Uterus (tissue), 4 donors: ENCODE results near the gene PRAMEF8. TPM values are rescaled to one million over a fixed set of nuclear protein-coding genes. Genes with fewer than 3 reads are reported as not detected.
"Not testable (repeated sequence)": the region's sequence is repeated elsewhere in the genome, so short reads cannot be mapped to it uniquely, and the experiment has no call there.

ENCODE experiments used
- DNase-seq, 2 donors: peaks; one replicate each; pipeline ENCODE4 v3.0.0-alpha.2; 2019 to 2020
- H3K27ac ChIP-seq, 2 donors: fragments of 200-600 bp; sonication (generic); 1 replicate in 1 of 2; 2 replicates in 1 of 2; pipeline ENCODE4 v1.5.1; 2016 to 2018
- H3K27me3 ChIP-seq, 2 donors: fragments of 200-600 bp; sonication (generic); one replicate each; pipeline ENCODE4 v1.5.1; 2018 to 2019; ENCODE audit warnings: control low read depth in 1 of 2
- H3K36me3 ChIP-seq, 2 donors: fragments of 200-600 bp; sonication (generic); one replicate each; pipeline ENCODE4 v1.5.1; 2019; ENCODE audit warnings: control low read depth in 1 of 2
- H3K4me1 ChIP-seq, 2 donors: fragments of 200-600 bp; sonication (generic); one replicate each; pipeline ENCODE4 v1.5.1; 2018 to 2019; ENCODE audit warnings: control low read depth in 1 of 2
- H3K4me3 ChIP-seq, 2 donors: fragments of 200-600 bp; sonication (generic); 1 replicate in 1 of 2; 2 replicates in 1 of 2; pipeline ENCODE4 v1.5.1; 2018 to 2019; ENCODE audit warnings: mild to moderate bottlenecking in 1 of 2
- H3K9me3 ChIP-seq, 2 donors: fragments of 200-600 bp; sonication (generic); one replicate each; pipeline ENCODE4 v1.5.1; 2019; ENCODE audit warnings: control low read depth in 1 of 2
- intact Hi-C: fragments of 100-400 bp; cut with DNase I; formaldehyde crosslinking; loops from one replicate; pipeline ENCODE4 v1.15.1; 2023; ENCODE audit warnings: low total_unique reads
- small RNA-seq: library from RNA; depleted of rRNA; stranded (forward); fragments of <200 nt; gene quantifications from one replicate; pipeline ENCODE3, GENCODE V24; 2016
- total RNA-seq, 4 donors: library from RNA; depleted of rRNA in 3 of 4; stranded (reverse); fragments of >200 nt in 3 of 4; gene quantifications; one replicate each; pipeline versions ENCODE4 v1.1.0 to v1.2.4, GENCODE V29; 2014 to 2023
- donor health status: DM: yes; HTN: yes; CAD: no.

The PRAMEF8 gene
- total RNA-seq, 4 donors from 2014 or later: not detected

GRCh38 chr1:13245841-13246553, 38.9 kb downstream of the PRAMEF8 start:
- H3K4me3 ChIP-seq, H3K9me3 ChIP-seq, H3K4me1 ChIP-seq, DNase-seq, intact Hi-C loops, H3K36me3 ChIP-seq, H3K27ac ChIP-seq, H3K27me3 ChIP-seq: not testable (repeated sequence)

- H3K4me1 ChIP-seq, intact Hi-C loops, H3K9me3 ChIP-seq, H3K27me3 ChIP-seq, H3K36me3 ChIP-seq, DNase-seq, H3K27ac ChIP-seq, H3K4me3 ChIP-seq: not testable (repeated sequence)
These were observed 41.2 kb downstream of the PRAMEF8 start for GRCh38 chr1:13243536-13244263.

DNA sequence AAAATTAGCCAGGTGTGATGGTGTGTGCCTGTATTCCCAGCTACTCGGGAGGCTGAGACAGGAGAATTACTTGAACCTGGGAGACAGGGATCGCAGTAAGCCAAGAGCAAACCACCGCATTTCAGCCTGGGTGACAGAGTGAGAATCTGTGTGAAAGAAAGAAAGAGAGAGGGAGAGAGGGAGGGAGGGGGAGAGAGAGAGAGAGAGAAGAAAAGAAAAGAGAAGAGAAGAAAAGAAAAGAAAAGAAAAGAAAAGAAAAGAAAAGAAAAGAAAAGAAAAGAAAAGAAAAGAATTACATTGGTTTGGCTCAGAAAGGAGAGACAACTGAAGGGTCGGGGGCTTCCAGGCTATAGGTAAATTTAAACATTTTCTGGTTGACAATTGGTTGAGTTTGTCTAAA, 45.3 kb downstream of the PRAMEF8 start:
- intact Hi-C loops, DNase-seq, H3K9me3 ChIP-seq, H3K4me1 ChIP-seq, H3K27ac ChIP-seq, H3K27me3 ChIP-seq, H3K36me3 ChIP-seq, H3K4me3 ChIP-seq: not testable (repeated sequence)

- not testable (repeated sequence) for DNase-seq, H3K4me3 ChIP-seq, H3K9me3 ChIP-seq
These were observed 47.4 kb downstream of the PRAMEF8 start for GRCh38 chr1:13237572-13237971.

DNA sequence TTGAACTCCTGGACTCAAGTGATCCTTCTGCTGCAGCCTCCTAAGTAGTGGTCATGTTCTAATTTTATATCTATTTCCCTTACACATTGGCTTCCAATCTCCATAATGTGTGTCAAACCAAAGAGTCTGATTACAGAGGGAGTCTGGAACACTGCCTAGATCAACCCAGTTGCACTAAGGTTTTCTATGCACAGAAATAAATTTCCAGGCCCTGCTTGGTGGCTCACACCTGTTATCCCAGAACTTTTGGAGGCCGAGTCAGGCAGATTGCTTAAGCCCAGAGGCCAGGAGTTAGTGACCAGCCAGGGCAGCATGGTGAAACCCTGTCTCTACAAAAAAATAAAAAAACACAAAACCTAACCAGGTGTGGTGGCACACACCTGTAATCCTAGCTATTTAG, 50.9 kb downstream of the PRAMEF8 start:
- H3K4me3 ChIP-seq, H3K36me3 ChIP-seq, H3K9me3 ChIP-seq, H3K27me3 ChIP-seq, H3K27ac ChIP-seq, DNase-seq, intact Hi-C loops, H3K4me1 ChIP-seq: not testable (repeated sequence)

More at GRCh38 chr1:13237572-13237971, 47.4 kb downstream of the PRAMEF8 start:
- H3K27ac ChIP-seq, H3K4me1 ChIP-seq, intact Hi-C loops, H3K27me3 ChIP-seq, H3K36me3 ChIP-seq: not testable (repeated sequence)

DNA sequence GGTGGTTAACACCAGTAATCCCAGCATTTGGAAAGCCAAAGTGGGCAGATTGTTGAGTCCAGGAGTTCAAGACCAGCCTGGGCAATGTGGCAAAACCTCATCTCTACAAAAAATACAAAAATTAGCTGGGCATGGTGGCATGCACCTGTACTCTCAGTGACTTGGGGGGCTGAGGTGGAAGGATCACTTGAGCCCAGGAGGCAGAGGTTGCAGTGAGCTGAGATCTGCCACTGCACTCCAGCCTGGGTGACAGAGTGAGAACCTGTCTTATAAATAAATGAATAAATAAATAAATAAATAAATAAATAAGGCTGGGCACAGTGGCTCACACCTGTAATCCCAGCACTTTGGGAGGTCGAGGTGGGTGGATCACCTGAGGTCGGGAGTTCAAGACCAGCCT, 52.9 kb downstream of the PRAMEF8 start:
- H3K27ac ChIP-seq, DNase-seq, intact Hi-C loops: not testable (repeated sequence)

More for the DNA sequence above, 52.9 kb downstream of the PRAMEF8 start:
- not testable (repeated sequence) for H3K36me3 ChIP-seq, H3K9me3 ChIP-seq, H3K4me1 ChIP-seq, H3K4me3 ChIP-seq, H3K27me3 ChIP-seq

Small RNAs within 50 kb of the gene (small RNA-seq; reads per million reads assigned to genes)
- gene RNU6-771P: not detected

Other genes starting within 250 kb of the PRAMEF8 start
- not detected for gene PRAMEF27, start 228.6 kb downstream of the PRAMEF8 start, total RNA-seq
- gene HNRNPCL3, start 224.4 kb downstream of the PRAMEF8 start, total RNA-seq: not detected
- not detected for gene PRAMEF25, start 214.4 kb downstream of the PRAMEF8 start, total RNA-seq
- not detected for gene HNRNPCL2, start 168.3 kb downstream of the PRAMEF8 start, total RNA-seq
- not detected for gene PRAMEF26, start 129.1 kb downstream of the PRAMEF8 start, total RNA-seq
- gene HNRNPCL4, start 119.5 kb downstream of the PRAMEF8 start, total RNA-seq: not detected
- not detected for gene PRAMEF9, start 113.3 kb downstream of the PRAMEF8 start, total RNA-seq
- gene PRAMEF13, start 83.7 kb downstream of the PRAMEF8 start, total RNA-seq: not detected
- gene PRAMEF18, start 59.0 kb downstream of the PRAMEF8 start, total RNA-seq: not detected
- not detected for gene PRAMEF5, start 30.9 kb downstream of the PRAMEF8 start, total RNA-seq
- gene PRAMEF33, start 18.4 kb upstream of the PRAMEF8 start, total RNA-seq: not detected
- gene PRAMEF15, start 30.4 kb upstream of the PRAMEF8 start, total RNA-seq: not detected
- gene PRAMEF14, start 62.0 kb upstream of the PRAMEF8 start, total RNA-seq: not detected
- gene PRAMEF19, start 86.8 kb upstream of the PRAMEF8 start, total RNA-seq: not detected
- gene PRAMEF17, start 104.5 kb upstream of the PRAMEF8 start, total RNA-seq: not detected
- not detected for gene PRAMEF20, start 125.3 kb upstream of the PRAMEF8 start, total RNA-seq
- gene LRRC38, start 228.9 kb upstream of the PRAMEF8 start, total RNA-seq: not detected